H1 (cell line): ENCODE measurements around the gene C1orf56. TPM values are rescaled to one million over a fixed set of nuclear protein-coding genes. Genes with fewer than 3 reads are reported as not detected.
A peak's percentile ranks its signal among the peaks of the same experiment; 100 is the strongest.

Experiments used
- CTCF ChIA-PET: fragments of 300-600 bp; sonication (Branson Sonifier 250); formaldehyde crosslinking; loops from one replicate; lab custom pipeline; 2021; ENCODE audit not compliant: partially characterized antibody; lab: Charles Lee
- POLR2A ChIA-PET: fragments of 300-600 bp; sonication (Branson Sonifier 250); formaldehyde crosslinking; loops from one replicate; lab custom pipeline; 2021; ENCODE audit warnings: inconsistent platforms; ENCODE audit not compliant: partially characterized antibody; lab: Charles Lee
- DNase-seq, 2 experiments: peaks; one replicate each; pipeline versions ENCODE4 v3.0.0 to v3.0.0-alpha.2; 2010 to 2022; ENCODE audit warnings: low spot score in 2 of 2, low read depth in 1 of 2, mixed read lengths in 1 of 2
- FAIRE-seq: peaks from 2 replicates; lab custom pipeline; 2011; peaks lifted over from hg19 to GRCh38; lab: Jason Lieb, UNC
- H2AFZ ChIP-seq: 2 replicates; pipeline ENCODE4 v1.8.1; 2012; ENCODE audit warnings: low read length, inconsistent platforms
- H2AK5ac ChIP-seq: 2 replicates; pipeline ENCODE4 v1.6.1; 2013; ENCODE audit warnings: low read depth, low read length
- H2BK120ac ChIP-seq: replicated peaks from 2 replicates; pipeline ENCODE3; 2013; ENCODE audit warnings: low read depth, low read length, inconsistent platforms
- H2BK12ac ChIP-seq: 2 replicates; pipeline ENCODE4 v1.6.1; 2013; ENCODE audit warnings: low read depth, low read length
- H2BK15ac ChIP-seq: 2 replicates; pipeline ENCODE4 v1.6.1; 2013; ENCODE audit warnings: low read length
- H2BK20ac ChIP-seq: 2 replicates; pipeline ENCODE4 v1.6.1; 2013; ENCODE audit warnings: low read length
- H2BK5ac ChIP-seq: 2 replicates; pipeline ENCODE4 v1.6.1; 2013; ENCODE audit warnings: low read depth, low read length
- H3K14ac ChIP-seq: 2 replicates; pipeline ENCODE4 v1.6.1; 2013; ENCODE audit warnings: inconsistent platforms; ENCODE audit not compliant: insufficient read length
- H3K18ac ChIP-seq: 2 replicates; pipeline ENCODE4 v1.6.1; 2013; ENCODE audit warnings: low read length; ENCODE audit errors: extremely low read depth
- H3K23ac ChIP-seq: 2 replicates; pipeline ENCODE4 v1.6.1; 2013; ENCODE audit warnings: inconsistent platforms; ENCODE audit not compliant: insufficient read length
- H3K23me2 ChIP-seq: 2 replicates; pipeline ENCODE4 v1.6.1; 2013; ENCODE audit warnings: low read depth, low read length
- H3K27ac ChIP-seq: 2 replicates; pipeline ENCODE4 v1.6.1; 2011; ENCODE audit warnings: low read depth, low read length, inconsistent platforms
- H3K27me3 ChIP-seq, 4 experiments: replicated peaks in 1 of 4; 1 replicate in 1 of 4; 2 replicates in 3 of 4; pipeline versions ENCODE4 v1.6.1 to v1.8.1; 2011 to 2013; ENCODE audit warnings: low read length in 3 of 4, mild to moderate bottlenecking in 3 of 4, inconsistent platforms in 2 of 4, mixed read lengths in 2 of 4, moderate library complexity in 1 of 4; ENCODE audit not compliant: control insufficient read depth in 3 of 4, insufficient read depth in 3 of 4; ENCODE audit errors: extremely low read depth in 1 of 4
- H3K36me3 ChIP-seq, 4 experiments: 2 replicates each; pipeline versions ENCODE4 v1.6.1 to v1.8.1; 2011 to 2013; ENCODE audit warnings: mild to moderate bottlenecking in 4 of 4, low read length in 3 of 4, moderate library complexity in 2 of 4, control low read depth in 1 of 4, inconsistent platforms in 1 of 4; ENCODE audit not compliant: insufficient read depth in 4 of 4, control insufficient read depth in 2 of 4
- H3K4ac ChIP-seq: replicated peaks from 2 replicates; pipeline ENCODE3; 2013; ENCODE audit warnings: low read length, low read depth, mixed read lengths, inconsistent platforms; ENCODE audit not compliant: insufficient read length
- H3K4me1 ChIP-seq, 4 experiments: replicated peaks in 1 of 4; 1 replicate in 1 of 4; 2 replicates in 3 of 4; pipeline versions ENCODE4 v1.6.1 to v1.8.1; 2011 to 2013; ENCODE audit warnings: low read length in 3 of 4, inconsistent platforms in 2 of 4, mixed read lengths in 1 of 4; ENCODE audit not compliant: insufficient read depth in 4 of 4, control insufficient read depth in 3 of 4
- H3K4me2 ChIP-seq, 2 experiments: 2 replicates each; pipeline versions ENCODE4 v1.6.1 to v1.8.1; 2011 to 2013; ENCODE audit warnings: low read depth in 2 of 2, low read length in 2 of 2, control low read depth in 1 of 2, inconsistent platforms in 1 of 2, mild to moderate bottlenecking in 1 of 2; ENCODE audit not compliant: insufficient read depth in 1 of 2
- H3K4me3 ChIP-seq, 4 experiments: fragments of 200-600, 300-600 bp in 1 of 4; sonication (generic), shearing (Covaris generic), sonication (Bioruptor Twin) in 1 of 4; 2 replicates each; pipeline versions ENCODE4 v1.5.1 to v1.8.1; 2011 to 2016; ENCODE audit warnings: low read length in 4 of 4, low read depth in 3 of 4, control low read depth in 2 of 4, inconsistent platforms in 2 of 4, mild to moderate bottlenecking in 2 of 4, mixed read lengths in 1 of 4, moderate library complexity in 1 of 4; ENCODE audit not compliant: insufficient read depth in 2 of 4; ENCODE audit errors: extremely low read depth in 1 of 4
- H3K56ac ChIP-seq: replicated peaks from 2 replicates; pipeline ENCODE3; 2013; ENCODE audit warnings: low read depth, mild to moderate bottlenecking, mixed read lengths, low read length, inconsistent platforms; ENCODE audit not compliant: insufficient read length
- H3K79me1 ChIP-seq: 2 replicates; pipeline ENCODE4 v1.6.1; 2013; ENCODE audit warnings: low read depth, low read length, control low read depth
- H3K79me2 ChIP-seq, 2 experiments: 2 replicates each; pipeline versions ENCODE4 v1.6.1 to v1.8.1; 2012 to 2013; ENCODE audit warnings: low read length in 2 of 2, mild to moderate bottlenecking in 2 of 2, inconsistent platforms in 1 of 2; ENCODE audit not compliant: insufficient read depth in 2 of 2, control insufficient read depth in 1 of 2
- H3K9ac ChIP-seq, 4 experiments: replicated peaks in 1 of 4; 1 replicate in 1 of 4; 2 replicates in 3 of 4; pipeline versions ENCODE4 v1.6.1 to v1.8.1; 2011 to 2013; ENCODE audit warnings: low read depth in 3 of 4, low read length in 3 of 4, control low read depth in 2 of 4, mild to moderate bottlenecking in 2 of 4, moderate library complexity in 2 of 4, inconsistent platforms in 1 of 4; ENCODE audit errors: extremely low read depth in 1 of 4
- H3K9me3 ChIP-seq, 2 experiments: 2 replicates each; pipeline versions ENCODE4 v1.6.1 to v1.8.1; 2012 to 2013; ENCODE audit warnings: mild to moderate bottlenecking in 2 of 2, moderate library complexity in 2 of 2, control low read depth in 1 of 2, inconsistent platforms in 1 of 2, low read depth in 1 of 2, low read length in 1 of 2, mixed read lengths in 1 of 2; ENCODE audit not compliant: insufficient read depth in 2 of 2
- H4K20me1 ChIP-seq, 2 experiments: replicated peaks in 1 of 2; 2 replicates each; pipeline versions ENCODE3 to v1.8.1; 2011 to 2013; ENCODE audit warnings: inconsistent platforms in 2 of 2, low read length in 2 of 2, mild to moderate bottlenecking in 1 of 2; ENCODE audit not compliant: insufficient read depth in 2 of 2, control insufficient read depth in 1 of 2
- H4K5ac ChIP-seq: 2 replicates; pipeline ENCODE4 v1.6.1; 2013; ENCODE audit warnings: low read length, low read depth, mixed read lengths, inconsistent platforms; ENCODE audit not compliant: insufficient read length
- H4K8ac ChIP-seq: 2 replicates; pipeline ENCODE4 v1.8.0; 2013; ENCODE audit warnings: mild to moderate bottlenecking, moderate library complexity, low read length, inconsistent platforms; ENCODE audit not compliant: insufficient read depth; ENCODE audit errors: extremely low read depth
- H4K91ac ChIP-seq: replicated peaks from 2 replicates; pipeline ENCODE3; 2013; ENCODE audit warnings: low read length, mixed read lengths, inconsistent platforms; ENCODE audit not compliant: insufficient read length
- EZH2 ChIP-seq: fragments of 200-600 bp; sonication (generic); IDR thresholded peaks from 2 replicates; pipeline ENCODE4 v1.7.1; 2012; ENCODE audit warnings: low read depth, mild to moderate bottlenecking, moderate library complexity, low read length, inconsistent platforms; ENCODE audit not compliant: severe bottlenecking
- JUN ChIP-seq: IDR thresholded peaks from 2 replicates; pipeline ENCODE4 v1.6.1; 2011; ENCODE audit warnings: low read depth, mild to moderate bottlenecking, improper control_type of control experiment, low read length
- MAFK ChIP-seq: IDR thresholded peaks from 2 replicates; pipeline ENCODE4 v1.6.1; 2012; ENCODE audit warnings: low read depth, mild to moderate bottlenecking, improper control_type of control experiment, low read length
- RNF2 ChIP-seq: fragments of 200-900, 300-1000 bp; sonication (generic); IDR thresholded peaks from 2 replicates; pipeline ENCODE4 v1.7.1; 2016; ENCODE audit warnings: borderline replicate concordance, low read depth, mild to moderate bottlenecking, antibody characterized with exemption, low read length; ENCODE audit not compliant: poor library complexity, severe bottlenecking; ENCODE audit errors: missing control alignments
- RXRA ChIP-seq: IDR thresholded peaks from 2 replicates; pipeline ENCODE4 v1.6.1; 2011; ENCODE audit warnings: low read depth, mild to moderate bottlenecking, low read length, moderate library complexity; ENCODE audit not compliant: insufficient read depth
- SUZ12 ChIP-seq: fragments of 200-600 bp; sonication (generic); IDR thresholded peaks from 2 replicates; pipeline ENCODE4 v1.6.1; 2012; ENCODE audit warnings: mild to moderate bottlenecking, inconsistent platforms, low read length, moderate library complexity, mixed read lengths
- WGBS, 2 experiments: shearing (Covaris generic) in 1 of 2; methylation state at CpG; one replicate each; pipeline versions ENCODE4 v1.1.6 to v1.1.7; 2013 to 2015; ENCODE audit warnings: low lambda C conversion rate in 2 of 2, mixed read lengths in 2 of 2, inconsistent platforms in 1 of 2, low coverage in 1 of 2, missing lambda C conversion rate in 1 of 2; ENCODE audit not compliant: insufficient replicate concordance in 2 of 2, insufficient coverage in 1 of 2, insufficient read length in 1 of 2; ENCODE audit errors: extremely low coverage in 1 of 2, missing lambda C conversion rate in 1 of 2; 5-methylcytosine and 5-hydroxymethylcytosine counted together
- polyA plus RNA-seq, 7 experiments: library from polyadenylated mRNA; depleted of rRNA in 3 of 7; stranded (reverse) in 5 of 7; unstranded in 2 of 7; fragments of >200 nt in 5 of 7; fragments of 200-250 nt in 2 of 7; gene quantifications; 1 replicate in 5 of 7; 2 replicates in 1 of 7; 4 replicates in 1 of 7; pipeline versions ENCODE4 v1.2.1 to v1.2.3, GENCODE V29; 2011 to 2013; ENCODE audit warnings: missing spikeins in 2 of 7, mixed read lengths in 2 of 7
- total RNA-seq: library from RNA; stranded (reverse); fragmentation: NEBNext Ultra II Directional; extraction: Animal tissue kit (Norgen Biotek cat#: 25700); gene quantifications from 2 replicates; pipeline ENCODE4 v1.2.1, GENCODE V29; 2021

Gene C1orf56
- total and polyA plus RNA-seq, 2 of the 8 experiments (the other 6 are each of a cell fraction or from before 2014, with no cell fraction given): 3.0 to 3.4 TPM

DNA sequence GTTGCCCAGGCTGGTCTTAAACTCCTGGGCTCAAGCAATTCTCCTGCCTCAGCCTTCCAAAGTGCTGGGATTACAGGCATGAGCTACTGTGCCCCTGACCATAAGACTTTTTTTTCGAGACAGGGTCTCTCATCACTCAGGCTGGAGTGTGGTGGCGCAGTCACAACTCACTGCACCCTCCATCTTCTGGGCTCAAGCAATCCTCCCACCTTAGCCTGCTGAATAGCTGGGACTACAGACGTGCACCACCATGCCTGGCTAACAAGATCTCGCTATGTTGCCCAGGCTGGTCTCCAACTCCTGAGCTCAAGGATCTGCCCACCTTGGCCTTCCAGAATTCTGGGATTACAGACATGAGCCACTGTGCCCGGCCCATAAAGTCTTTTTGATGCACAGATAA is 1.9 kb downstream of the C1orf56 start:
- H3K36me3 ChIP-seq: peaks cover 7 to 41% (median 22%) of the 10 kb centered on the region in 4 experiments
- H4K91ac ChIP-seq: no peak overlapping the region
- no peaks in the 10 kb centered on the region for H3K79me1 ChIP-seq
- H3K27ac ChIP-seq: no peak overlapping the region
- H3K23me2 ChIP-seq: peaks cover 8% of the 10 kb centered on the region; the same call in 1 of the 2 replicates
- DNase-seq: no peak
- H3K27me3 ChIP-seq: no peaks in the 10 kb centered on the region
- H3K23ac ChIP-seq: no peak overlapping the region
- no peak overlapping the region for H3K9ac ChIP-seq
- H3K79me2 ChIP-seq: no peaks in the 10 kb centered on the region
- H2BK120ac ChIP-seq: no peak overlapping the region
- H3K14ac ChIP-seq: no peak overlapping the region
- ChIA-PET POLR2A (interaction anchor here (0.5 to 7.7 kb wide), 10 partner anchors 9 to 699 kb away, joined by 3 to 107 read pairs (median 4); partner anchors contain the start of genes BNIPL, CDC42SE1 and MLLT11), CTCF (interaction anchor here (0.7 to 9.6 kb wide), 6 partner anchors 10 to 24 kb away, joined by 3 to 95 read pairs (median 6); partner anchors contain the start of genes BNIPL, CDC42SE1 and MLLT11)
- H2BK15ac ChIP-seq: no peak overlapping the region
- H2BK5ac ChIP-seq: no peak overlapping the region
- no peak overlapping the region; the same call in 1 of the 2 replicates for H2BK12ac ChIP-seq
- no peak overlapping the region for H4K5ac ChIP-seq
- no peak overlapping the region for H2AK5ac ChIP-seq
- TF ChIP-seq SUZ12 (no peak), RXRA (no peak), MAFK (no peak), EZH2 (no peak), JUN (no peak), RNF2 (no peak)
- 93% methylated on average over 5 of the region's 5 CpGs; no CpG with 5 or more reads in 1 of the 2 experiments for WGBS, 2 experiments
- no peak overlapping the region for H2AFZ ChIP-seq
- H3K4ac ChIP-seq: no peak overlapping the region
- no peak overlapping the region for H3K56ac ChIP-seq
- H3K9me3 ChIP-seq: no peaks in the 10 kb centered on the region
- H2BK20ac ChIP-seq: no peak overlapping the region
- peak overlapping the region in 1 of 2 experiments; percentile 13; a peak in 1 of 4 replicates for H3K4me2 ChIP-seq
- peaks cover 0 to 7% (median 3%) of the 10 kb centered on the region in 4 experiments; a peak in 4 of 7 replicates for H3K4me1 ChIP-seq
- H3K4me3 ChIP-seq: no peak overlapping the region
- no peak for FAIRE-seq
- H4K8ac ChIP-seq: no peak overlapping the region
- H3K18ac ChIP-seq: no peak overlapping the region
- peaks cover 0 to 3% of the 10 kb centered on the region in 2 experiments for H4K20me1 ChIP-seq
